H1 (cell line): ENCODE data around the gene ASXL2. TPM values are rescaled to one million over a fixed set of nuclear protein-coding genes. Genes with fewer than 3 reads are reported as not detected.

Experiments
- CTCF ChIA-PET: fragments of 300-600 bp; sonication (Branson Sonifier 250); formaldehyde crosslinking; loops from one replicate; lab custom pipeline; 2021; ENCODE audit not compliant: partially characterized antibody; lab: Charles Lee
- POLR2A ChIA-PET: fragments of 300-600 bp; sonication (Branson Sonifier 250); formaldehyde crosslinking; loops from one replicate; lab custom pipeline; 2021; ENCODE audit warnings: inconsistent platforms; ENCODE audit not compliant: partially characterized antibody; lab: Charles Lee
- DNase-seq, 2 experiments: peaks; one replicate each; pipeline versions ENCODE4 v3.0.0 to v3.0.0-alpha.2; 2010 to 2022; ENCODE audit warnings: low spot score in 2 of 2, low read depth in 1 of 2, mixed read lengths in 1 of 2
- FAIRE-seq: peaks from 2 replicates; lab custom pipeline; 2011; peaks lifted over from hg19 to GRCh38; lab: Jason Lieb, UNC
- H2AFZ ChIP-seq: 2 replicates; pipeline ENCODE4 v1.8.1; 2012; ENCODE audit warnings: low read length, inconsistent platforms
- H2AK5ac ChIP-seq: 2 replicates; pipeline ENCODE4 v1.6.1; 2013; ENCODE audit warnings: low read depth, low read length
- H2BK120ac ChIP-seq: replicated peaks from 2 replicates; pipeline ENCODE3; 2013; ENCODE audit warnings: low read depth, low read length, inconsistent platforms
- H2BK12ac ChIP-seq: 2 replicates; pipeline ENCODE4 v1.6.1; 2013; ENCODE audit warnings: low read depth, low read length
- H2BK15ac ChIP-seq: 2 replicates; pipeline ENCODE4 v1.6.1; 2013; ENCODE audit warnings: low read length
- H2BK20ac ChIP-seq: 2 replicates; pipeline ENCODE4 v1.6.1; 2013; ENCODE audit warnings: low read length
- H2BK5ac ChIP-seq: 2 replicates; pipeline ENCODE4 v1.6.1; 2013; ENCODE audit warnings: low read depth, low read length
- H3K14ac ChIP-seq: 2 replicates; pipeline ENCODE4 v1.6.1; 2013; ENCODE audit warnings: inconsistent platforms; ENCODE audit not compliant: insufficient read length
- H3K18ac ChIP-seq: 2 replicates; pipeline ENCODE4 v1.6.1; 2013; ENCODE audit warnings: low read length; ENCODE audit errors: extremely low read depth
- H3K23ac ChIP-seq: 2 replicates; pipeline ENCODE4 v1.6.1; 2013; ENCODE audit warnings: inconsistent platforms; ENCODE audit not compliant: insufficient read length
- H3K23me2 ChIP-seq: 2 replicates; pipeline ENCODE4 v1.6.1; 2013; ENCODE audit warnings: low read depth, low read length
- H3K27ac ChIP-seq: 2 replicates; pipeline ENCODE4 v1.6.1; 2011; ENCODE audit warnings: low read depth, low read length, inconsistent platforms
- H3K27me3 ChIP-seq, 4 experiments: replicated peaks in 1 of 4; 1 replicate in 1 of 4; 2 replicates in 3 of 4; pipeline versions ENCODE4 v1.6.1 to v1.8.1; 2011 to 2013; ENCODE audit warnings: low read length in 3 of 4, mild to moderate bottlenecking in 3 of 4, inconsistent platforms in 2 of 4, mixed read lengths in 2 of 4, moderate library complexity in 1 of 4; ENCODE audit not compliant: control insufficient read depth in 3 of 4, insufficient read depth in 3 of 4; ENCODE audit errors: extremely low read depth in 1 of 4
- H3K36me3 ChIP-seq, 4 experiments: 2 replicates each; pipeline versions ENCODE4 v1.6.1 to v1.8.1; 2011 to 2013; ENCODE audit warnings: mild to moderate bottlenecking in 4 of 4, low read length in 3 of 4, moderate library complexity in 2 of 4, control low read depth in 1 of 4, inconsistent platforms in 1 of 4; ENCODE audit not compliant: insufficient read depth in 4 of 4, control insufficient read depth in 2 of 4
- H3K4ac ChIP-seq: replicated peaks from 2 replicates; pipeline ENCODE3; 2013; ENCODE audit warnings: low read length, low read depth, mixed read lengths, inconsistent platforms; ENCODE audit not compliant: insufficient read length
- H3K4me1 ChIP-seq, 4 experiments: replicated peaks in 1 of 4; 1 replicate in 1 of 4; 2 replicates in 3 of 4; pipeline versions ENCODE4 v1.6.1 to v1.8.1; 2011 to 2013; ENCODE audit warnings: low read length in 3 of 4, inconsistent platforms in 2 of 4, mixed read lengths in 1 of 4; ENCODE audit not compliant: insufficient read depth in 4 of 4, control insufficient read depth in 3 of 4
- H3K4me2 ChIP-seq, 2 experiments: 2 replicates each; pipeline versions ENCODE4 v1.6.1 to v1.8.1; 2011 to 2013; ENCODE audit warnings: low read depth in 2 of 2, low read length in 2 of 2, control low read depth in 1 of 2, inconsistent platforms in 1 of 2, mild to moderate bottlenecking in 1 of 2; ENCODE audit not compliant: insufficient read depth in 1 of 2
- H3K4me3 ChIP-seq, 4 experiments: fragments of 200-600, 300-600 bp in 1 of 4; sonication (generic), shearing (Covaris generic), sonication (Bioruptor Twin) in 1 of 4; 2 replicates each; pipeline versions ENCODE4 v1.5.1 to v1.8.1; 2011 to 2016; ENCODE audit warnings: low read length in 4 of 4, low read depth in 3 of 4, control low read depth in 2 of 4, inconsistent platforms in 2 of 4, mild to moderate bottlenecking in 2 of 4, mixed read lengths in 1 of 4, moderate library complexity in 1 of 4; ENCODE audit not compliant: insufficient read depth in 2 of 4; ENCODE audit errors: extremely low read depth in 1 of 4
- H3K56ac ChIP-seq: replicated peaks from 2 replicates; pipeline ENCODE3; 2013; ENCODE audit warnings: low read depth, mild to moderate bottlenecking, mixed read lengths, low read length, inconsistent platforms; ENCODE audit not compliant: insufficient read length
- H3K79me1 ChIP-seq: 2 replicates; pipeline ENCODE4 v1.6.1; 2013; ENCODE audit warnings: low read depth, low read length, control low read depth
- H3K79me2 ChIP-seq, 2 experiments: 2 replicates each; pipeline versions ENCODE4 v1.6.1 to v1.8.1; 2012 to 2013; ENCODE audit warnings: low read length in 2 of 2, mild to moderate bottlenecking in 2 of 2, inconsistent platforms in 1 of 2; ENCODE audit not compliant: insufficient read depth in 2 of 2, control insufficient read depth in 1 of 2
- H3K9ac ChIP-seq, 4 experiments: replicated peaks in 1 of 4; 1 replicate in 1 of 4; 2 replicates in 3 of 4; pipeline versions ENCODE4 v1.6.1 to v1.8.1; 2011 to 2013; ENCODE audit warnings: low read depth in 3 of 4, low read length in 3 of 4, control low read depth in 2 of 4, mild to moderate bottlenecking in 2 of 4, moderate library complexity in 2 of 4, inconsistent platforms in 1 of 4; ENCODE audit errors: extremely low read depth in 1 of 4
- H3K9me3 ChIP-seq, 2 experiments: 2 replicates each; pipeline versions ENCODE4 v1.6.1 to v1.8.1; 2012 to 2013; ENCODE audit warnings: mild to moderate bottlenecking in 2 of 2, moderate library complexity in 2 of 2, control low read depth in 1 of 2, inconsistent platforms in 1 of 2, low read depth in 1 of 2, low read length in 1 of 2, mixed read lengths in 1 of 2; ENCODE audit not compliant: insufficient read depth in 2 of 2
- H4K20me1 ChIP-seq, 2 experiments: replicated peaks in 1 of 2; 2 replicates each; pipeline versions ENCODE3 to v1.8.1; 2011 to 2013; ENCODE audit warnings: inconsistent platforms in 2 of 2, low read length in 2 of 2, mild to moderate bottlenecking in 1 of 2; ENCODE audit not compliant: insufficient read depth in 2 of 2, control insufficient read depth in 1 of 2
- H4K5ac ChIP-seq: 2 replicates; pipeline ENCODE4 v1.6.1; 2013; ENCODE audit warnings: low read length, low read depth, mixed read lengths, inconsistent platforms; ENCODE audit not compliant: insufficient read length
- H4K8ac ChIP-seq: 2 replicates; pipeline ENCODE4 v1.8.0; 2013; ENCODE audit warnings: mild to moderate bottlenecking, moderate library complexity, low read length, inconsistent platforms; ENCODE audit not compliant: insufficient read depth; ENCODE audit errors: extremely low read depth
- H4K91ac ChIP-seq: replicated peaks from 2 replicates; pipeline ENCODE3; 2013; ENCODE audit warnings: low read length, mixed read lengths, inconsistent platforms; ENCODE audit not compliant: insufficient read length
- ATF2 ChIP-seq: IDR thresholded peaks from 2 replicates; pipeline ENCODE4 v1.6.1; 2012; ENCODE audit warnings: low read length, inconsistent platforms
- BCL11A ChIP-seq, 2 experiments: IDR thresholded peaks; one replicate each; pipeline ENCODE4 v1.6.1; 2011; ENCODE audit warnings: low read depth in 2 of 2, low read length in 2 of 2, mild to moderate bottlenecking in 2 of 2
- CEBPB ChIP-seq: IDR thresholded peaks from 2 replicates; pipeline ENCODE4 v1.6.1; 2012; ENCODE audit warnings: low read depth, low read length
- EGR1 ChIP-seq: IDR thresholded peaks from 2 replicates; pipeline ENCODE4 v1.6.1; 2011; ENCODE audit warnings: low read depth, low read length, borderline replicate concordance
- EZH2 ChIP-seq: fragments of 200-600 bp; sonication (generic); IDR thresholded peaks from 2 replicates; pipeline ENCODE4 v1.7.1; 2012; ENCODE audit warnings: low read depth, mild to moderate bottlenecking, moderate library complexity, low read length, inconsistent platforms; ENCODE audit not compliant: severe bottlenecking
- GABPA ChIP-seq: IDR thresholded peaks from 2 replicates; pipeline ENCODE4 v1.6.1; 2011; ENCODE audit warnings: mild to moderate bottlenecking, low read length, moderate library complexity, borderline replicate concordance; ENCODE audit not compliant: insufficient read depth
- JUND ChIP-seq: IDR thresholded peaks from 2 replicates; pipeline ENCODE4 v1.6.1; 2011; ENCODE audit warnings: mild to moderate bottlenecking, improper control_type of control experiment, low read length
- USF2 ChIP-seq: IDR thresholded peaks from 2 replicates; pipeline ENCODE4 v1.6.1; 2011; ENCODE audit warnings: low read length, improper control_type of control experiment
- WGBS, 2 experiments: shearing (Covaris generic) in 1 of 2; methylation state at CpG; one replicate each; pipeline versions ENCODE4 v1.1.6 to v1.1.7; 2013 to 2015; ENCODE audit warnings: low lambda C conversion rate in 2 of 2, mixed read lengths in 2 of 2, inconsistent platforms in 1 of 2, low coverage in 1 of 2, missing lambda C conversion rate in 1 of 2; ENCODE audit not compliant: insufficient replicate concordance in 2 of 2, insufficient coverage in 1 of 2, insufficient read length in 1 of 2; ENCODE audit errors: extremely low coverage in 1 of 2, missing lambda C conversion rate in 1 of 2; 5-methylcytosine and 5-hydroxymethylcytosine counted together
- polyA plus RNA-seq, 7 experiments: library from polyadenylated mRNA; depleted of rRNA in 3 of 7; stranded (reverse) in 5 of 7; unstranded in 2 of 7; fragments of >200 nt in 5 of 7; fragments of 200-250 nt in 2 of 7; gene quantifications; 1 replicate in 5 of 7; 2 replicates in 1 of 7; 4 replicates in 1 of 7; pipeline versions ENCODE4 v1.2.1 to v1.2.3, GENCODE V29; 2011 to 2013; ENCODE audit warnings: missing spikeins in 2 of 7, mixed read lengths in 2 of 7
- total RNA-seq: library from RNA; stranded (reverse); fragmentation: NEBNext Ultra II Directional; extraction: Animal tissue kit (Norgen Biotek cat#: 25700); gene quantifications from 2 replicates; pipeline ENCODE4 v1.2.1, GENCODE V29; 2021

Gene ASXL2
- total and polyA plus RNA-seq, 2 of the 8 experiments (the other 6 are each of a cell fraction or from before 2014, with no cell fraction given): 7.2 to 41.3 TPM

GRCh38 chr2:25809646-25810045 lies 68.6 kb downstream of the ASXL2 start:
- H3K4me2 ChIP-seq: no peak overlapping the region
- H3K23me2 ChIP-seq: no peaks in the 10 kb centered on the region
- ChIA-PET CTCF (interaction anchor here (1.2 to 2.1 kb wide), 4 partner anchors 9 to 20 kb away, joined by 3 to 5 read pairs (median 4); no protein-coding TSS in a partner anchor), POLR2A (no interaction called here)
- no peak overlapping the region for H2BK15ac ChIP-seq
- H3K56ac ChIP-seq: no peak overlapping the region
- H3K9ac ChIP-seq: no peak overlapping the region
- no peak overlapping the region for H3K4me3 ChIP-seq
- FAIRE-seq (no peak), DNase-seq (no peak)
- 0 out of 7 replicates have a peak, but pooled peaks cover 0 to 2% (median 0%) of the 10 kb centered on the region in 4 experiments for H3K4me1 ChIP-seq
- H3K23ac ChIP-seq: no peak overlapping the region
- H2AFZ ChIP-seq: no peak overlapping the region
- peaks cover 0 to 9% (median 3%) of the 10 kb centered on the region in 4 experiments; a peak in 3 of 8 replicates for H3K36me3 ChIP-seq
- no peak overlapping the region for H4K8ac ChIP-seq
- H3K9me3 ChIP-seq: no peaks in the 10 kb centered on the region
- H3K79me1 ChIP-seq: no peaks in the 10 kb centered on the region
- H4K91ac ChIP-seq: no peak overlapping the region
- no peak overlapping the region for H2BK20ac ChIP-seq
- no peak overlapping the region for H3K27ac ChIP-seq
- H2BK120ac ChIP-seq: no peak overlapping the region
- no peak for TF ChIP-seq USF2
- TF ChIP-seq CEBPB: no peak
- no peak for TF ChIP-seq EGR1
- TF ChIP-seq BCL11A (IDR thresholded peaks at IDR 0.05; ENCODE audit: low read depth in 2 of 2, low read length in 2 of 2): no peak
- TF ChIP-seq JUND: no peak
- TF ChIP-seq GABPA: no peak
- no peak for TF ChIP-seq EZH2
- no peak for TF ChIP-seq ATF2
- no peak overlapping the region for H4K5ac ChIP-seq
- H2BK5ac ChIP-seq: no peak overlapping the region
- H4K20me1 ChIP-seq: no peaks in the 10 kb centered on the region
- peaks cover 0 to 15% of the 10 kb centered on the region in 2 experiments; a peak in 3 of 4 replicates for H3K79me2 ChIP-seq
- no peak overlapping the region for H3K4ac ChIP-seq
- WGBS, 2 experiments: 86% methylated on average over 3 of the region's 3 CpGs; no CpG with 5 or more reads in 1 of the 2 experiments
- H3K27me3 ChIP-seq: no peaks in the 10 kb centered on the region
- no peak overlapping the region for H3K18ac ChIP-seq
- no peak overlapping the region for H2BK12ac ChIP-seq
- H3K14ac ChIP-seq: no peak overlapping the region
- no peak overlapping the region for H2AK5ac ChIP-seq
